Activated CD8-positive, alpha-beta T cell treated with anti-CD3 and anti-CD28 coated beads for 36 hours (primary cell): ENCODE measurements around the gene STAG1. TPM values are rescaled to one million over a fixed set of nuclear protein-coding genes. Genes with fewer than 3 reads are reported as not detected.

Experiments used
- ATAC-seq: fragments of 200-7000 bp; cut with Tn5 transposase; one replicate; pipeline ENCODE4 v1.10.0; 2021; ENCODE audit warnings: mild to moderate bottlenecking, moderate library complexity
- CTCF ChIA-PET: fragments of 350-600 bp; sonication (Branson Sonifier 250); formaldehyde crosslinking; loops from one replicate; lab custom pipeline; 2021; ENCODE audit warnings: antibody characterized with exemption; lab: Charles Lee
- POLR2A ChIA-PET: fragments of 350-600 bp; sonication (Branson Sonifier 250); formaldehyde crosslinking; loops from one replicate; lab custom pipeline; 2021; ENCODE audit warnings: antibody characterized with exemption; lab: Charles Lee
- DNase-seq: peaks from one replicate; pipeline ENCODE4 v3.0.0-alpha.2; 2020
- H3K27ac Mint-ChIP-seq: one replicate; pipeline ENCODE4 v1.8.0; 2021; ENCODE audit warnings: mild to moderate bottlenecking, mixed read lengths
- H3K27me3 Mint-ChIP-seq: one replicate; pipeline ENCODE4 v1.8.0; 2021; ENCODE audit warnings: mixed read lengths
- H3K36me3 Mint-ChIP-seq: one replicate; pipeline ENCODE4 v1.8.0; 2021; ENCODE audit warnings: low read depth, mixed read lengths
- H3K4me1 Mint-ChIP-seq: one replicate; pipeline ENCODE4 v1.8.0; 2021; ENCODE audit warnings: low read depth, mixed read lengths
- H3K4me3 Mint-ChIP-seq: one replicate; pipeline ENCODE4 v1.8.0; 2021; ENCODE audit warnings: mild to moderate bottlenecking, moderate library complexity, mixed read lengths
- H3K9me3 Mint-ChIP-seq: one replicate; pipeline ENCODE4 v1.8.0; 2021; ENCODE audit warnings: mixed read lengths
- CTCF ChIP-seq: fragments of 200-600 bp; IDR thresholded peaks from one replicate; pipeline ENCODE4 v1.8.0; 2022; ENCODE audit warnings: antibody characterized with exemption, mild to moderate bottlenecking
- intact Hi-C: fragments of 100-400 bp; cut with micrococcal nuclease; formaldehyde crosslinking; loops from one replicate; pipeline ENCODE4 v1.10.0; 2022
- total RNA-seq, 2 experiments: library from RNA; stranded (reverse); gene quantifications; one replicate each; pipeline ENCODE4 v1.2.3, GENCODE V29; 2021

The STAG1 gene
- total RNA-seq, 2 experiments from 2014 or later, result 32.5 to 32.8 TPM

- TF ChIP-seq CTCF, result no peak
- H3K4me3 Mint-ChIP-seq, result no peak overlapping the region
- POLR2A ChIA-PET, result no interaction called here
- intact Hi-C loops, result no loop called here
- no peaks in the 10 kb centered on the region for H3K4me1 Mint-ChIP-seq
- ATAC-seq, result no peak
- H3K27ac Mint-ChIP-seq, result no peak overlapping the region
- peaks cover 15% of the 10 kb centered on the region for H3K36me3 Mint-ChIP-seq
- no peaks in the 10 kb centered on the region for H3K27me3 Mint-ChIP-seq
- CTCF ChIA-PET, result no interaction called here
- no peak for DNase-seq
- no peaks in the 10 kb centered on the region for H3K9me3 Mint-ChIP-seq
Measured at GRCh38 chr3:136311968-136312367, 440.2 kb downstream of the STAG1 start.

DNA sequence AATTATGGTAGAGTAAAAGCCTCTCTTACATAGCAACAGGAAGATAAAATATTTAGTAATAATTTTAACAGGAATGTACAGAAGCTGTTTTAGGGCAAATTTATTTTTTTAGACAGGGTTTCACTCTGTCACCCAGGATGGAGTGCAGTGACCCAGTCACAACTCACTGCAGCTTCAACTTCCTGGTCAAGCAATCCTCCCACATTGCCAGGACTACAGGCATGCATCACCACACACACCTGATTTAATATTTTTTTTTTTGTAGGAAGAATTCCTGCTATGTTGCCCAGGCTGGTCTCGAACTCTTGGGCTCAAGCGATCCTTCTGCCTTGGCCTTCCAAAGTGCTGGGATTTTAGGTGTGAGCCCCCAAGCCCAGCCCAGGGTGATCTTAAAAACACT, 440.9 kb downstream of the STAG1 start:
- no peak for ATAC-seq
- Mint-ChIP-seq H3K4me3 (no peak overlapping the region), H3K27me3 (no peaks in the 10 kb centered on the region), H3K9me3 (no peaks in the 10 kb centered on the region), H3K36me3 (peaks cover 19% of the 10 kb centered on the region), H3K27ac (no peak overlapping the region), H3K4me1 (no peaks in the 10 kb centered on the region)
- POLR2A ChIA-PET, result no interaction called here
- DNase-seq, result no peak
- CTCF ChIA-PET, result no interaction called here
- TF ChIP-seq CTCF, result no peak
- intact Hi-C loops, result no loop called here

GRCh38 chr3:136305879-136306278, 446.3 kb downstream of the STAG1 start:
- Mint-ChIP-seq H3K27ac (no peak overlapping the region), H3K4me3 (no peak overlapping the region), H3K36me3 (peaks cover 34% of the 10 kb centered on the region), H3K9me3 (peaks cover 3% of the 10 kb centered on the region), H3K27me3 (no peaks in the 10 kb centered on the region), H3K4me1 (no peaks in the 10 kb centered on the region)
- TF ChIP-seq CTCF, result no peak
- intact Hi-C loops, result no loop called here
- ChIA-PET POLR2A (interaction anchor here (1.0 kb wide), 1 partner anchor 17 kb away, joined by 3 read pairs; no protein-coding TSS in a partner anchor), CTCF (interaction anchor here (0.9 to 2.4 kb wide), 13 partner anchors 8 to 708 kb away, joined by 3 to 15 read pairs (median 5); partner anchors contain the start of gene STAG1)
- DNase-seq, result no peak
- peak; percentile 66 for ATAC-seq

GRCh38 chr3:136300444-136300843, 451.7 kb downstream of the STAG1 start:
- Mint-ChIP-seq H3K4me1 (no peaks in the 10 kb centered on the region), H3K27me3 (no peaks in the 10 kb centered on the region), H3K9me3 (no peaks in the 10 kb centered on the region), H3K27ac (no peak overlapping the region), H3K36me3 (peaks cover 42% of the 10 kb centered on the region), H3K4me3 (no peak overlapping the region)
- CTCF ChIA-PET, result no interaction called here
- no peak for TF ChIP-seq CTCF
- POLR2A ChIA-PET, result interaction anchor here (0.6 kb wide), 2 partner anchors 309 to 656 kb away, joined by 3 to 4 read pairs; no protein-coding TSS in a partner anchor
- intact Hi-C loops, result no loop called here
- ATAC-seq (no peak), DNase-seq (no peak)

DNA sequence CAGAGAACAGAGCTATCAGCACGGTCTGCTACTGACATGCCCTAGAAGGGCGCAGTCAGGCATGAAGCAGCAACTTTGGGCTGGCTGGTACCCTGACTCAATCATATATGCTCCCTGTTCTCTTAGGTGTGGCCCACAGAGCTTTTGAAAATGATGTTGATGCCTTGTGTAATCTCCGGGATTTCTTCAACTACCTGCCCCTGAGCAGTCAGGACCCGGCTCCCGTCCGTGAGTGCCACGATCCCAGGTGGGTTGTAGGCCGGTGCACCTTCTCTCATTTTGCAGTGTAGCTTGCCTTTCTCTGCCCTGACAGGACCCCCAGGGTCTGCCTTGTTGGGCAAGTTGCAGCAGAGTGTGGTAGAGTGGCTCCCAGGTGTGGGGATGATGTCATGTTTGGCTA, 454.4 kb downstream of the STAG1 start:
- H3K27ac Mint-ChIP-seq, result no peak overlapping the region
- no peak for ATAC-seq

More for the DNA sequence above, 454.4 kb downstream of the STAG1 start:
- TF ChIP-seq CTCF, result no peak
- H3K36me3 Mint-ChIP-seq, result peaks cover 42% of the 10 kb centered on the region
- no peaks in the 10 kb centered on the region for H3K27me3 Mint-ChIP-seq
- H3K4me1 Mint-ChIP-seq, result no peaks in the 10 kb centered on the region
- no peak overlapping the region for H3K4me3 Mint-ChIP-seq
- POLR2A ChIA-PET, result no interaction called here
- no peaks in the 10 kb centered on the region for H3K9me3 Mint-ChIP-seq
- CTCF ChIA-PET, result interaction anchor here (1.9 kb wide), 1 partner anchor 9 kb away, joined by 6 read pairs; no protein-coding TSS in a partner anchor
- intact Hi-C loops, result no loop called here
- DNase-seq, result no peak
